Measurements from ENCODE around the gene HYPK.

HYPK gene

DNA sequence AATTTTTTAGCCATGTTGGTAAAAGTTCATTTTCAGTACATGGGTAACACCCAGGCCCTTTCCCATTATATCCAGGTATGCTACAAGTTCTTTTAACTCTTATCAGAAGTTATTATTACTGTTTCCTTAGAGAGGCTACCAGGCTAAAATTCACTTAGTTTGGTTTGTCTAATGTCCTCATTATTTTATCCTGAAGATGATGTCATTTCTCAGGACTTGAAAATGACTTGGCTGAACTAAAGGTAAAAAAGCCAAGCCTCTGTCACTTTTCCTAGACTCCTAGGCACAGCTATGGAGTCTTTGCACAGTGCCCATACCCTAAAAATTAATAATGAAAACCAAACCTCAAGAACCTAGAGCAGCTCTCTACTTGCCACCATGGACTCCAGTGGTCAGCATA lies 27.8 kb upstream of the HYPK start:
- H3K4me3 ChIP-seq (ENCODE audit: low read depth, low read length): no peak overlapping the region
- TF ChIP-seq CTCF (IDR thresholded peaks at IDR 0.05; ENCODE audit: low read depth, low read length): no peak

DNA sequence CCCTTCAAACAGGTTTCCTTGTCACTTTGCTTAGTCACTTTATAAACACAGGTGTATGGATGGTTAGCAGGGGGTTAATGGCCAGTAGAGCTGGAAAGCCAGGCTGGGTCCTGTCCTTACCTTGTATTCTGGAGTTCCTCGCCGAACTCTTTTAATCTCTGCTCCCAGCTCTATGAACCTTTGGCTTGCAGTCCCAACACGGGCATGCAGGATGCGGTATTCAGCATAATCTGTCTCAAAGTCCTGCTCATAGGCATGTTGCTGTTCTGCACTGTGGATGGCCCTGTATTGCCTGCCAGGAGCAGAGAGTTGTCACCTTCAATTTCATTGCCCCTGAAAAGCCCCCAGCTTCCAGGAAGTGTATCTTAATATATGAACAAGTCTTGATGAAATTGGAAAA lies 26.3 kb upstream of the HYPK start:
- no peak for TF ChIP-seq CTCF (IDR thresholded peaks at IDR 0.05; ENCODE audit: low read depth, low read length)
- H3K4me3 ChIP-seq (ENCODE audit: low read depth, low read length): no peak overlapping the region

- H3K4me3 ChIP-seq (ENCODE audit: low read depth, low read length): no peak overlapping the region
- no peak for TF ChIP-seq CTCF (IDR thresholded peaks at IDR 0.05; ENCODE audit: low read depth, low read length)
Measured at GRCh38 chr15:43775411-43775965, 24.9 kb upstream of the HYPK start.

- TF ChIP-seq CTCF (IDR thresholded peaks at IDR 0.05; ENCODE audit: low read depth, low read length): no peak
Measured at GRCh38 chr15:43776101-43776717, 24.2 kb upstream of the HYPK start.

DNA sequence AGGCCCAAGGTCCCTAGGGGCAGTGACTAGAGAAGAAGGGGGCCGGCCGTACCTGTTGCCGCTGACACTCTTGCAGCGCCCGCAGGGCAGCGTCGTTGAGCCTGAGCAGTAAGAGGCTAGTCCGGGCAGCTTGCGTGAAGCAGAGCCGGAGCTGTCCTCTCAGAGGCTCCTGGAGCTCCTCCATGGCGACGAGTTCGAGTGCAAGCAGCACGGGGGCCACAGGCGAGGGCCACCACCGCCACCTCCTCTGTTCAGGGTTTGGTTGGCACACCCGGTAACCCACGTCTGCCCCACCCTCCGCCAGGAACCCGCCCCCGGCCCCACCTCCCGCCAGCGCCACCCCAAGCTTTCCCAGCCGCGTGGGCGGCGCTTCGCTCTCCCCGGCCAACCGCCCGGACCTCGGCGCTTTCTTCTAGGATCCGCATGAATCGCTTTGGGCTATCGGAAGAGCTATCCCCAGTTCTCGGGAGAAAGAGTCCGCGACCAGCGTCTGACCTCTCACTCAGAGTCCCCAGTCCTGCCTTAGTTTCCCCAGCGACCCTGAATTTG lies 23.6 kb upstream of the HYPK start, which contains the start of gene ELL3:
Gene ELL3, minus strand, starts transcription at position 249 of the 549 bp plus-strand sequence. Its CDS starts 65 bp downstream, at position 184.
- H3K4me3 ChIP-seq (ENCODE audit: low read depth, low read length): peak within 1 kb of the TSS; percentile 74
- no peak for TF ChIP-seq CTCF (IDR thresholded peaks at IDR 0.05; ENCODE audit: low read depth, low read length)

More at GRCh38 chr15:43776101-43776717, 24.2 kb upstream of the HYPK start:
- H3K4me3 ChIP-seq (ENCODE audit: low read depth, low read length): peak overlapping the region; percentile 74

DNA sequence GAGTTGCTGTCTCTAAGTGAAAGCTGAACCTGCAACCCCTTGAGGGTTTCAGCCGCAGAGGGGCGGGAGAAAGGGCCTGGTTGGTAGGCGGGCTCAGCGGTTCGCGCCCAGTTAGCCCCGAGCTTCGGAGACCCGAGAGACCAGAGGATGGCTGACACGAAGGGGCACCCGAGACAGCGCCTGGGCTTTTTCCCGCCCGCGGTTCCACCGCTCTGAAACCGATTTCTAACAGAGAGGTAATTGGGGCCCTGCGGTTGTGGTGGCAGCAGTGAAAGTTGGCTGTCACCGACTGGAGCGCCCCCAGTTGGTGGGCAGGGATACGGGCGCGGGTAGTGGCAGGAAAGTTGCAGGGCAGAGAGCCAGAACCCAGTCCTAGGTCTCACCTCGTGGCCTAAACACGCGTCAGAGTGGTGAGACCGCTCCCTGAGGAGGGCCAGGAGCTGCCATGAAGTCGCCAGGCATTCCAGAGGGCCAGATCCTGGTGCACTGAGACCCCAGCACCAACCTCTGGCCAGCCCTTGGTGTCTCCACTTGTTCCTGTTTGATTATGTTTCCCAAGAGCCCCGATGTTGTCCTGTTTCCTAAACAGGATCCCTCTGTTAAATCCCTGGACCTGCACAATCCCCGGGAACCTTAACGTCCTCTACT lies 23.0 kb upstream of the HYPK start:
- TF ChIP-seq CTCF (IDR thresholded peaks at IDR 0.05; ENCODE audit: low read depth, low read length): peak; percentile 52; the same call in 1 of the 2 replicates
- peak overlapping the region; percentile 74 for H3K4me3 ChIP-seq (ENCODE audit: low read depth, low read length)

GRCh38 chr15:43779016-43779415 lies 21.4 kb upstream of the HYPK start:
- no peak for TF ChIP-seq CTCF (IDR thresholded peaks at IDR 0.05; ENCODE audit: low read depth, low read length)
- H3K4me3 ChIP-seq (ENCODE audit: low read depth, low read length): no peak overlapping the region
